ENCODE measurements around the gene STOM.

DNA sequence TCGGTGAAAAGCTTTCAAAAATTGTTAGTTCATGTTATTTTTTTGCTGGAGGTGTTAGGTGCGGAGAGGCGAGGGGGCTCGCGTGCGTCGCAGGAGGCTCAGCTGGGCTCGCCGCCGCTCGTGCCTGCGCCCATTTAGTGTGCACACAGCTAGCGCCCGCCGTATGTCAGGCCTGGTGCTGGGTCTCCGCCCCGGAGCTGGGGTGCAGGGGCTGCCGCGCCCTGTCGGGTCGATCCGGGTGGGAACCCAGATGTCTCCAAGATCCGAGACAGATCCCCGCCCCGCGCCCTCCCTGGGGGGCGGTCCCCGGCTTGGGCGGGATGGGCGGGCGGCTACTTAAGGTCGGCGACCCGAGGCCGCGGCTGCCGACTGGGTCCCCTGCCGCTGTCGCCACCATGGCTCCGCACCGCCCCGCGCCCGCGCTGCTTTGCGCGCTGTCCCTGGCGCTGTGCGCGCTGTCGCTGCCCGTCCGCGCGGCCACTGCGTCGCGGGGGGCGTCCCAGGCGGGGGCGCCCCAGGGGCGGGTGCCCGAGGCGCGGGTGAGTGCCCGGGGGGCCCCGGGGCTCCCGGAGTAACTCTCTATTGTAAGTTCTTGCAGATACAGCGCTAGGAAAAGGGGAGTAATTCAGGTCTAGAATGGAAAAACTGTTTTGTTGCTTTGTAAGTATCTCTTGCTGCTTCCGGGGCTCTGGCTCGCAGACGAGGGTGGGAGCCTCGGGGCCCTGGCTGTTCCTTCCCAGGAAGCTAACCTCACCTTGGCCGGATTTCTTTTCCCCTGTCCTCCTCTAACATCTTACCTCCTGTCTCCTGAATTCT, 70.4 kb downstream of the STOM start:
- TF ChIP-seq, protein P1, sequence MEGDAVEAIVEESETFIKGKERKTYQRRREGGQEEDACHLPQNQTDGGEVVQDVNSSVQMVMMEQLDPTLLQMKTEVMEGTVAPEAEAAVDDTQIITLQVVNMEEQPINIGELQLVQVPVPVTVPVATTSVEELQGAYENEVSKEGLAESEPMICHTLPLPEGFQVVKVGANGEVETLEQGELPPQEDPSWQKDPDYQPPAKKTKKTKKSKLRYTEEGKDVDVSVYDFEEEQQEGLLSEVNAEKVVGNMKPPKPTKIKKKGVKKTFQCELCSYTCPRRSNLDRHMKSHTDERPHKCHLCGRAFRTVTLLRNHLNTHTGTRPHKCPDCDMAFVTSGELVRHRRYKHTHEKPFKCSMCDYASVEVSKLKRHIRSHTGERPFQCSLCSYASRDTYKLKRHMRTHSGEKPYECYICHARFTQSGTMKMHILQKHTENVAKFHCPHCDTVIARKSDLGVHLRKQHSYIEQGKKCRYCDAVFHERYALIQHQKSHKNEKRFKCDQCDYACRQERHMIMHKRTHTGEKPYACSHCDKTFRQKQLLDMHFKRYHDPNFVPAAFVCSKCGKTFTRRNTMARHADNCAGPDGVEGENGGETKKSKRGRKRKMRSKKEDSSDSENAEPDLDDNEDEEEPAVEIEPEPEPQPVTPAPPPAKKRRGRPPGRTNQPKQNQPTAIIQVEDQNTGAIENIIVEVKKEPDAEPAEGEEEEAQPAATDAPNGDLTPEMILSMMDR (IDR thresholded peaks at IDR 0.05): no peak
- TF ChIP-seq POLR2A (IDR thresholded peaks at IDR 0.05) (peak; percentile 41), EP300 (IDR thresholded peaks at IDR 0.05; ENCODE audit: low read depth) (no peak), POLR2AphosphoS5 (IDR thresholded peaks at IDR 0.05) (peak; percentile 41 to 66 (median 55))
